Ectodermal cell (in vitro differentiated cells): ENCODE results near the gene LARP6.
"Not testable (repeated sequence)": the region's sequence is repeated elsewhere in the genome, so short reads cannot be mapped to it uniquely, and the experiment has no call there.

Experiments
- H3K27ac ChIP-seq: 2 replicates; pipeline ENCODE4 v1.7.0; 2013; ENCODE audit warnings: mild to moderate bottlenecking, low read depth, low read length; ENCODE audit not compliant: insufficient read depth, poor library complexity, severe bottlenecking
- H3K27me3 ChIP-seq: 2 replicates; pipeline ENCODE4 v1.7.0; 2013; ENCODE audit warnings: mild to moderate bottlenecking, low read length; ENCODE audit not compliant: insufficient read depth, control insufficient read depth, poor library complexity, severe bottlenecking
- H3K36me3 ChIP-seq: one replicate; pipeline ENCODE4 v1.7.0; 2013; ENCODE audit warnings: low read length; ENCODE audit not compliant: control insufficient read depth, insufficient read depth
- H3K4me1 ChIP-seq: one replicate; pipeline ENCODE4 v1.7.0; 2013; ENCODE audit warnings: low read length; ENCODE audit not compliant: control insufficient read depth, insufficient read depth
- H3K4me3 ChIP-seq: 2 replicates; pipeline ENCODE4 v1.7.0; 2013; ENCODE audit warnings: low read depth, low read length, control low read depth; ENCODE audit not compliant: insufficient read depth
- H3K9me3 ChIP-seq: 2 replicates; pipeline ENCODE4 v1.7.0; 2013; ENCODE audit warnings: mild to moderate bottlenecking, low read length, moderate library complexity; ENCODE audit not compliant: control insufficient read depth
- WGBS, 2 experiments: methylation state at CpG; one replicate each; pipeline ENCODE4 v1.1.7; 2013; ENCODE audit warnings: missing lambda C conversion rate in 2 of 2; 5-methylcytosine and 5-hydroxymethylcytosine counted together

The LARP6 gene

GRCh38 chr15:70875001-70875782 is 21.2 kb upstream of the LARP6 start:
- Histone ChIP-seq H3K27me3 (no peaks in the 10 kb centered on the region), H3K9me3 (no peaks in the 10 kb centered on the region), H3K36me3 (no peaks in the 10 kb centered on the region), H3K27ac (no peak overlapping the region), H3K4me1 (no peaks in the 10 kb centered on the region), H3K4me3 (no peak overlapping the region)
- WGBS, 2 experiments = 86 to 87% methylated on average over 7 of the region's 7 CpGs

GRCh38 chr15:70873232-70874054 is 19.5 kb upstream of the LARP6 start:
- Histone ChIP-seq H3K9me3 (no peaks in the 10 kb centered on the region), H3K4me1 (no peaks in the 10 kb centered on the region), H3K36me3 (no peaks in the 10 kb centered on the region), H3K4me3 (no peak overlapping the region), H3K27ac (no peak overlapping the region), H3K27me3 (no peaks in the 10 kb centered on the region)
- WGBS, 2 experiments = 86 to 95% methylated on average over 1 of the region's 2 CpGs

GRCh38 chr15:70871490-70871889 is 17.5 kb upstream of the LARP6 start:
- not testable (repeated sequence) for H3K27me3 ChIP-seq, H3K27ac ChIP-seq, H3K36me3 ChIP-seq, H3K4me1 ChIP-seq, H3K9me3 ChIP-seq, H3K4me3 ChIP-seq
- WGBS, 2 experiments = 95 to 96% methylated on average over 34 of the region's 34 CpGs

GRCh38 chr15:70870051-70870450 is 16.1 kb upstream of the LARP6 start:
- no peaks in the 10 kb centered on the region for H3K36me3 ChIP-seq
- H3K27ac ChIP-seq = no peak overlapping the region

GRCh38 chr15:70869346-70869745 is 15.4 kb upstream of the LARP6 start:
- no peak overlapping the region for H3K4me3 ChIP-seq
- no peaks in the 10 kb centered on the region for H3K27me3 ChIP-seq
- H3K36me3 ChIP-seq = no peaks in the 10 kb centered on the region
- H3K4me1 ChIP-seq = no peaks in the 10 kb centered on the region
- no peaks in the 10 kb centered on the region for H3K9me3 ChIP-seq
- 87 to 95% methylated on average over 3 of the region's 3 CpGs for WGBS, 2 experiments
- no peak overlapping the region for H3K27ac ChIP-seq

More at GRCh38 chr15:70870051-70870450, 16.1 kb upstream of the LARP6 start:
- H3K27me3 ChIP-seq = no peaks in the 10 kb centered on the region
- no peaks in the 10 kb centered on the region for H3K4me1 ChIP-seq
- no peak overlapping the region for H3K4me3 ChIP-seq
- H3K9me3 ChIP-seq = no peaks in the 10 kb centered on the region

- WGBS, 2 experiments = 90 to 100% methylated on average over 5 to 6 of the region's 6 CpGs
- Histone ChIP-seq H3K27ac (no peak overlapping the region), H3K27me3 (no peaks in the 10 kb centered on the region), H3K4me3 (no peak overlapping the region), H3K4me1 (no peaks in the 10 kb centered on the region), H3K9me3 (no peaks in the 10 kb centered on the region), H3K36me3 (no peaks in the 10 kb centered on the region)
These were observed 14.0 kb upstream of the LARP6 start for GRCh38 chr15:70867911-70868467.

GRCh38 chr15:70866982-70867641 is 13.2 kb upstream of the LARP6 start:
- WGBS, 2 experiments = 90 to 93% methylated on average over 5 of the region's 5 CpGs
- H3K27ac ChIP-seq = no peak overlapping the region
- no peaks in the 10 kb centered on the region for H3K9me3 ChIP-seq
- H3K4me1 ChIP-seq = no peaks in the 10 kb centered on the region
- no peaks in the 10 kb centered on the region for H3K27me3 ChIP-seq
- H3K36me3 ChIP-seq = no peaks in the 10 kb centered on the region
- no peak overlapping the region for H3K4me3 ChIP-seq

- Histone ChIP-seq H3K27me3 (no peaks in the 10 kb centered on the region), H3K4me1 (no peaks in the 10 kb centered on the region), H3K4me3 (no peak overlapping the region), H3K27ac (no peak overlapping the region), H3K36me3 (no peaks in the 10 kb centered on the region), H3K9me3 (no peaks in the 10 kb centered on the region)
- WGBS, 2 experiments = 78 to 83% methylated on average over 4 of the region's 4 CpGs
These were observed 9.7 kb upstream of the LARP6 start for GRCh38 chr15:70863450-70864218.

- Histone ChIP-seq H3K27me3 (peaks cover 10% of the 10 kb centered on the region), H3K27ac (no peak overlapping the region), H3K36me3 (no peaks in the 10 kb centered on the region), H3K9me3 (no peaks in the 10 kb centered on the region), H3K4me1 (no peaks in the 10 kb centered on the region), H3K4me3 (no peak overlapping the region)
- WGBS, 2 experiments = 87 to 90% methylated on average over 11 of the region's 11 CpGs
These were observed 6.0 kb upstream of the LARP6 start for GRCh38 chr15:70859998-70860397.
